ENCODE results near the gene DEXI.

Gene DEXI

DNA sequence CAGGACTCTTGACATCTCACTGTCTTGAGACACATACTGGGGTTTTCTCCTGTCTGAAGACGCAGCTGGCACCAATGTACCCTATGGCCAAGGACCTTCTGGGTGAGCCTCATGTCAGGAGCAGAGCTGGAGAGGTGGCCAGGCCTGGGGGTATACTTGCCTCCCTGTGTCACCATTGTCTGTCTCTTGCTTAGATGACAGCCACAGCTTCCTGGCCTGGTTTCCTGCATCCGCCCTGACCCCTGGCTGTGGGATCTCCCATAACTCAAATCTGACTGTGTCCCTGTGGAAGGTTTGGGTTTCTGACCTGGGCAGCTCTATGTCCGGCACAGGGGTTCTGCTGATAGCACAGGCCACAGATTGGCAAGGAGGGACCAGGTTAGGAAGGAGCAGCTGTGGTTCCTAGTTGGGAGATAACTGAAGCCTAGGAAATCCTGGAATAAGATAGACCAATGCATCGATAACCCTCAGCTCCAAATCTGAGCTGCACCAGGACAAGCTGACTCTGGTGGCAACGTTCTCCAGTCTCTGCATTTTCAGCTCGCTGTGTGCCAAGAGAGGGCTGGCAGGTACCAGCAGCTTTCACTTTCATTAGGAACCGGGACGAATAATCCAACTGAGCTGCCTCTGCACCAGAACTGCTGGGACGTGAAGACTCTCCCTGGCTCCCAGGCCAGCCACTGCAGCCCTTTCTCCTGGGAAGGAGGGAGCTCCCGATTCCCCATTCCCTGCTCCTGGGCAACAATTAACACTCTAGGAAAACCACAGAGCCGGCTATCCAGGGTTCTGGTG is 5.0 kb downstream of the DEXI start:
- peak overlapping the region; percentile 11 for H3K9ac ChIP-seq (ENCODE audit: low read depth in 1 of 2, low read length in 2 of 2)
- no peaks in the 10 kb centered on the region for H3K27me3 ChIP-seq (ENCODE audit: control insufficient read depth in 2 of 2, insufficient read depth in 2 of 2, low read length in 2 of 2)
- H3K36me3 ChIP-seq (ENCODE audit: control insufficient read depth in 2 of 2, insufficient read depth in 2 of 2, low read length in 2 of 2): peaks cover 5 to 9% of the 10 kb centered on the region in 2 donors
- peak overlapping the region in 1 of 2 donors; percentile 21 for H3K27ac ChIP-seq (ENCODE audit: low read depth in 2 of 2, low read length in 2 of 2)
- H3K4me3 ChIP-seq (ENCODE audit: low read length in 2 of 2): peak overlapping the region; percentile 33 to 34
- H3K9me3 ChIP-seq (ENCODE audit: control insufficient read depth in 2 of 2, low read length in 2 of 2): no peaks in the 10 kb centered on the region
- H3K4me1 ChIP-seq (ENCODE audit: control insufficient read depth in 2 of 2, insufficient read depth in 2 of 2, low read length in 2 of 2): peaks cover 55 to 62% of the 10 kb centered on the region in 2 donors

DNA sequence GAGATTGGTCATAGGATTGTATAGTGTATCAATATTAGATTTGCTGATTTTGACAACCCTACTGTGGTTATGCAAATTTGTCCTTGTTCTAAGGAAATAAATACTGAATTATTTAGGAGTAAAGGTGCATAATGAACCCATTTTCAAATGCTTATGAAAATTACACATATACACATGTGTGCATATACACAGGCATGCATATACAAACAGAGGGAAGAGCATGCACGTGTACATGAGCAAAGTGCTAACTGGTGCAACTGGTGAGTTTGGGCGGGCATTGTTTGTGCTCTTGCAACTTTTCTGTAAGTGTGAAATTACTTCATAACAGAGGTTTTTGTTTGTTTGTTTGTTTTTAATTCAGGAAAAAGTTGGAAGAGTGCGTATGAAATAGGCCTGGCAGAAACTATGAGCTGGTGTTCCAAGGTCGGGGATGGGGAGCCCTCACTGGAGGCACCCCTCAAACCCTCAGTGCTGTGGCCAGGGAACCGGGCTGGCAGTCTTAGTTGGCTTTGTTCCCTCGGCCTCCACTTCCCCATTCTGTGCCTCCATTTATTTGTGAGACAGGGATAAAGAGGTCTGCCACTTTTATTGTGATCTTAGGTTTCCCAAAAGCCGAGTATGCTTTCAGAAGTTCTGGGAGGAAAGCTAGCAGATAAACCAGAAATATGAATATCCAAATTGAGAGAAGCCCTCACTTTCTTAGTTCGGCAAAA is 5.8 kb downstream of the DEXI start:
- Histone ChIP-seq H3K4me1 (ENCODE audit: control insufficient read depth in 2 of 2, insufficient read depth in 2 of 2, low read length in 2 of 2) (peaks cover 55 to 60% of the 10 kb centered on the region in 2 donors), H3K27me3 (ENCODE audit: control insufficient read depth in 2 of 2, insufficient read depth in 2 of 2, low read length in 2 of 2) (no peaks in the 10 kb centered on the region), H3K27ac (ENCODE audit: low read depth in 2 of 2, low read length in 2 of 2) (no peak overlapping the region), H3K9ac (ENCODE audit: low read depth in 1 of 2, low read length in 2 of 2) (no peak overlapping the region), H3K36me3 (ENCODE audit: control insufficient read depth in 2 of 2, insufficient read depth in 2 of 2, low read length in 2 of 2) (peaks cover 5 to 11% of the 10 kb centered on the region in 2 donors), H3K4me3 (ENCODE audit: low read length in 2 of 2) (no peak overlapping the region), H3K9me3 (ENCODE audit: control insufficient read depth in 2 of 2, low read length in 2 of 2) (no peaks in the 10 kb centered on the region)

DNA sequence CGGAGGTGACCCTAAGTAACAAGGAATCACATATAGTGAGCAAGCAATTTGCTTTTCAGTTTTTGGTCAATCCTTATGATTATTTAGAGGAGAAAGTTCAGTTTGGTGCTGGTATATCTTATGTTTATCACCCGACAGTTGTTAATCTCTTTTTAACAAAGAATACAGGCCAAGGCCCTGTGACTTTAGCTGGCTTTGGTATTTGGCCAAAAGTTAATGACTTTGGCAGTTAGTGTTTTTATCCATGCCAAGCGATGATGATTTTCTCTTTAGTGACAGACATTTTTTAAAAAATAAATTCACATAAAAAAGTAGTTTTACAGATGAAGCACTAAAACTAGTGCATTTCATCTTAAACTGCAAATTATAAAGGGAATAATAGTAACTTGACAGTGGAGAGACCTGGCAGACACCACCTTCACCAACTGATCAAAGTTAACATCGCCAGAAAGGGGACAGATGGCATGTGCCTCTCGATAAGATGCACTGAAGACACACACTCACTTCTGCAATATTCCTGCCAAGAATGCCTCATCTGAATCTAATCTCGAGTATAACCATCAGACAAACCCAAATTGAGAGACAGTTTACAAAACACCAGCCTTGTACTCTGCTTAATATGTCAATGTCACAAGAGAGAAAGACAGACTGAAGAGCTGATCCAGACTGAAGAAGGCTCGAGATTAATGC is 6.9 kb downstream of the DEXI start:
- H3K27me3 ChIP-seq (ENCODE audit: control insufficient read depth in 2 of 2, insufficient read depth in 2 of 2, low read length in 2 of 2): no peaks in the 10 kb centered on the region
- no peak overlapping the region for H3K9ac ChIP-seq (ENCODE audit: low read depth in 1 of 2, low read length in 2 of 2)
- H3K4me3 ChIP-seq (ENCODE audit: low read length in 2 of 2): no peak overlapping the region
- peaks cover 45 to 49% of the 10 kb centered on the region in 2 donors for H3K4me1 ChIP-seq (ENCODE audit: control insufficient read depth in 2 of 2, insufficient read depth in 2 of 2, low read length in 2 of 2)
- H3K27ac ChIP-seq (ENCODE audit: low read depth in 2 of 2, low read length in 2 of 2): no peak overlapping the region
- no peaks in the 10 kb centered on the region for H3K9me3 ChIP-seq (ENCODE audit: control insufficient read depth in 2 of 2, low read length in 2 of 2)
- peaks cover 6 to 18% of the 10 kb centered on the region in 2 donors for H3K36me3 ChIP-seq (ENCODE audit: control insufficient read depth in 2 of 2, insufficient read depth in 2 of 2, low read length in 2 of 2)

DNA sequence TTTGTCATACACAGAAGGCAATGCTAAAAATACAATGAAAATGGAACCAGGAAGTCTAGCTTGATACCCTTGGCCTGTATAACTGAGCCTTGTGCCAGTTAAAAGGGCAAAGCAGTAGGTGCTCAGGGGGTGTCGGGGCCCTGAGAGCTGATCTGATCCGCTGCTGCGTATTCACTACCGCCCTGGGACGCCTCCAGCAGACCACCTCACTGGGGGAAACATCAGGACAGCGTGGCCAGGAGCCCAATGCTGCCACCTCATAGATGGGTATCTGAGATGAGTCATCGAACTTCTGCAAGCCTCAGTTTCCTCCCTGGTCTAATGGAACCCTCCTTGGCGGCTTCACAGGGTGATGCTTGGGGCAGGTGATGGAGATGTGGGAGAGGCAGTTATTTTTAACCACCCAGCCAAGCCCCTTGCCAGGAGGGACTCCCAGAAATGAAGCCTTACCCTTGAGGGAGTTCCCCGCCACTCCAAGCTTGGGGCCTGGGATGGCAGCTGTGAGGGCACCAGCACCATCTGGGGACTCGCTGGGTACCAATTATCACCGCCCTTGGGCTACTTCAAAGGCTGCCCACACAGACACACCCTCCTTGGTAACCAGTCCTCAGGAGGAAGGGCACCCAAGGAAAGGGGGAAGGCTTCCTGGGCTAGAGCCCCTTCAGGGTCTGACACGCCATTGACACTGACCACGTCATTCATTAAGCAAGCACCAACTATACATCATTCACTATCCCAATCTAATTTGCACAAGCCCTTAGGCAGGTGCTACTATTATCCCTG is 7.8 kb downstream of the DEXI start:
- no peaks in the 10 kb centered on the region for H3K27me3 ChIP-seq (ENCODE audit: control insufficient read depth in 2 of 2, insufficient read depth in 2 of 2, low read length in 2 of 2)
- H3K4me3 ChIP-seq (ENCODE audit: low read length in 2 of 2): no peak overlapping the region
- no peaks in the 10 kb centered on the region for H3K9me3 ChIP-seq (ENCODE audit: control insufficient read depth in 2 of 2, low read length in 2 of 2)
- H3K9ac ChIP-seq (ENCODE audit: low read depth in 1 of 2, low read length in 2 of 2): no peak overlapping the region
- peaks cover 6 to 18% of the 10 kb centered on the region in 2 donors for H3K36me3 ChIP-seq (ENCODE audit: control insufficient read depth in 2 of 2, insufficient read depth in 2 of 2, low read length in 2 of 2)
- peaks cover 36 to 41% of the 10 kb centered on the region in 2 donors for H3K4me1 ChIP-seq (ENCODE audit: control insufficient read depth in 2 of 2, insufficient read depth in 2 of 2, low read length in 2 of 2)
- H3K27ac ChIP-seq (ENCODE audit: low read depth in 2 of 2, low read length in 2 of 2): no peak overlapping the region

DNA sequence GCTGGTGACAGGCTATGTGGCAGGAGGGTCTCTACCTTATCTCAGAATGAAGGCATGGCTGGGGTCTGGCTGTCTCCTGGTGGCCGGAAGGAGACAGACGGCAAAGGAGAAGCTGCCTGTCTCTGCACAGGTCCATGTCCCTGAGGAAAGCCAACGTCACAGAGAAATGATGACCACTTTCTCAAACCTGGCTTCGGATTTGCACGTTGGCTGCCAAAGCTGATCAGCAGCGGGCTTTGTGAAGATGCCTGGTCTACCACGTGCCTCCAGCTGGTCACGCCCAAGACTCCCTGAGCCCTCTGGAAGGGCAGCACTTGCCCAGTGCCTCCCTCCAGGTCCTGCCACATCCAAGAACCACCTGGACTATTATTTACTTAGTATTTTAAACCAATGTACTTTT is 8.4 kb downstream of the DEXI start:
- H3K4me3 ChIP-seq (ENCODE audit: low read length in 2 of 2): no peak overlapping the region
- H3K4me1 ChIP-seq (ENCODE audit: control insufficient read depth in 2 of 2, insufficient read depth in 2 of 2, low read length in 2 of 2): peaks cover 30 to 34% of the 10 kb centered on the region in 2 donors
- H3K36me3 ChIP-seq (ENCODE audit: control insufficient read depth in 2 of 2, insufficient read depth in 2 of 2, low read length in 2 of 2): peaks cover 9 to 21% of the 10 kb centered on the region in 2 donors
- H3K27ac ChIP-seq (ENCODE audit: low read depth in 2 of 2, low read length in 2 of 2): no peak overlapping the region
- no peaks in the 10 kb centered on the region for H3K27me3 ChIP-seq (ENCODE audit: control insufficient read depth in 2 of 2, insufficient read depth in 2 of 2, low read length in 2 of 2)
- H3K9me3 ChIP-seq (ENCODE audit: control insufficient read depth in 2 of 2, low read length in 2 of 2): no peaks in the 10 kb centered on the region
- H3K9ac ChIP-seq (ENCODE audit: low read depth in 1 of 2, low read length in 2 of 2): no peak overlapping the region

DNA sequence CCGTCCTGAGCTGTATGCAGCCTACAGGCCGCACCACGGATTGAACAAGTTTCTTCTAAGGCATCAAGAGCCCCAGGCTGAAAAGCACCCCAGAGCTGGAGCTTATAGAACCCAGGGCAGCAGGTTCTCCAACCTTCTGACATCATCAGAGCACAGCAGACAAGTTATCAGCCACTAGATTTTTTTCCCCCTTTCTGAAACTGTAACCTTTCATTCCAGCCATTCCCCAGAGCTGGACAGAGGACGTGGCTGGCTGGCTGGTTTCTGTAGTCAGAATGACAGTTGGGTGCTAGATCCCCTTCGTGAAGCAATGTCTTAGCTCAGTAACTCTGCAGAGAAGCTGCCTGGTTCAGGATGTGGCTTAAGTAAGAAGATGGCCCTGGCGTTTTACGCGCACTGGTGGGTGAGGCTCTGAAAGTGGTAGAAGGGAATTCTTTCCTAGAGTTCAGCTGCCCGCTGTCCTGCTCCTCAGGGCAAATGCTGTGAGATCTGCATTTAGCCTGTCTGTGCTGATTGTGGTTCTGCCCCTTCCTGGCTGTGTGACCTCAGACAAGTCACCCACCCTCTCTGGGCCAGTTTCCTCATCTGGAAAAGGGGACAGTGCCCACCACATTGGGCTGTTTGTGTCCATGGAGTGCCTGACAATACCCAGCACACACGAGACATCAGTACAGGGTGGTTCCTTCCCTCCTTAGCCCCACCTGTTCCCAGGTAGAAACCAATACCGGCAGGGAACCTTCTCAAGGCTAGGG is 9.1 kb downstream of the DEXI start:
- no peaks in the 10 kb centered on the region for H3K27me3 ChIP-seq (ENCODE audit: control insufficient read depth in 2 of 2, insufficient read depth in 2 of 2, low read length in 2 of 2)
- H3K27ac ChIP-seq (ENCODE audit: low read depth in 2 of 2, low read length in 2 of 2): no peak overlapping the region
- H3K4me3 ChIP-seq (ENCODE audit: low read length in 2 of 2): no peak overlapping the region
- peaks cover 11 to 22% of the 10 kb centered on the region in 2 donors for H3K36me3 ChIP-seq (ENCODE audit: control insufficient read depth in 2 of 2, insufficient read depth in 2 of 2, low read length in 2 of 2)
- no peaks in the 10 kb centered on the region for H3K9me3 ChIP-seq (ENCODE audit: control insufficient read depth in 2 of 2, low read length in 2 of 2)
- H3K4me1 ChIP-seq (ENCODE audit: control insufficient read depth in 2 of 2, insufficient read depth in 2 of 2, low read length in 2 of 2): peaks cover 22 to 27% of the 10 kb centered on the region in 2 donors
- no peak overlapping the region for H3K9ac ChIP-seq (ENCODE audit: low read depth in 1 of 2, low read length in 2 of 2)

DNA sequence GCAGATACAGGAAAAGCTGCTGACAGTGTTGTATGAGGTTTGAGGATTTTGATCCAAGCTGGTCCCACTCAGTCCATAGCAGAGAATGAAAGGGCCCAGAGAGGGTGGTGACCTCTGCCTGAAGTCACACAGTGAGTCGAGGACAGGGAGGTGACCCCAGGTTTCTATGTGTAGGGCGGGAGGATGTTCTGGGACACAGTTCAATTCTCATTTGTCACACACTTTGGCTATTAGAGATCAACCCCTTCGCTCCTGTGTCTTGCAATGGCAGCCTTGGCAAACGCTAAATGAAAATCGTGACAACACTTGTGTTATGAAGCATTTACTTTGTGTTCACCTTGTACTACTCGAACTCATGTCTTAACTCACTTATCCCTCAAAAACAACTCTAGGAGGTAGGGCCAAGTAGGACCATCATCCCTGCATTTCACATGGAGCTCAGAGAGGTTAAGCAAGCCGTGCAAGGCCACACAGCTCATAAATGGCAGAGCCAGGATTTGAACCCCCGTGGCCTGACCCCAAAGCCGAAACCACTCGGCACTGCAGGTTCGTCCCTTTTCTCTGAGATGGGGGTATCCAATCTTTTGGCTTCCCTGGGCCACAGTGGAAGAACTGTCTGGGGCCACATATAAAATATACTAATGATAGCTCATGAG is 10.2 kb downstream of the DEXI start:
- H3K36me3 ChIP-seq (ENCODE audit: control insufficient read depth in 2 of 2, insufficient read depth in 2 of 2, low read length in 2 of 2): peaks cover 17 to 32% of the 10 kb centered on the region in 2 donors
- no peaks in the 10 kb centered on the region for H3K9me3 ChIP-seq (ENCODE audit: control insufficient read depth in 2 of 2, low read length in 2 of 2)
- no peak overlapping the region for H3K9ac ChIP-seq (ENCODE audit: low read depth in 1 of 2, low read length in 2 of 2)
- H3K27me3 ChIP-seq (ENCODE audit: control insufficient read depth in 2 of 2, insufficient read depth in 2 of 2, low read length in 2 of 2): no peaks in the 10 kb centered on the region
- H3K27ac ChIP-seq (ENCODE audit: low read depth in 2 of 2, low read length in 2 of 2): no peak overlapping the region
- H3K4me3 ChIP-seq (ENCODE audit: low read length in 2 of 2): no peak overlapping the region
- peaks cover 12 to 17% of the 10 kb centered on the region in 2 donors for H3K4me1 ChIP-seq (ENCODE audit: control insufficient read depth in 2 of 2, insufficient read depth in 2 of 2, low read length in 2 of 2)

DNA sequence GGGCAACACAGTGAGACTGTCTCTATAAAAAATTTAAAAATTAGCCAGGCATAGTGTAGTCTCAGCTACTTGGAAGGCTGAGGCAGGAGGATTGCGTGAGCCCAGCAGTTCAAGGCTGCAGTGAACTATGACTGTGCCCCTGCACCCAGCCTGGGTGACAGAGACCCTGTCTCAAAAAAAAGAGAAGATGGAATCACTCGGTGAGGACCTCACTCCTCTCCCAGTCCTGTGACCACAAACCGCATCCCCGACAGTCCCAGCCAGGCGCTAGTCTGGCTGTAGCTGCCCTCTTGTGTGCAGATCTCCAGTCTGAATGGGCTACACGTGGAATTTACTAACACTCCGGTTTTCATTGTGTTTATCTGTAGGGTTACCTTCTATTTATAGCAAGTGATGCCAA is 11.1 kb downstream of the DEXI start:
- Histone ChIP-seq H3K36me3 (ENCODE audit: control insufficient read depth in 2 of 2, insufficient read depth in 2 of 2, low read length in 2 of 2) (peaks cover 22 to 39% of the 10 kb centered on the region in 2 donors), H3K4me1 (ENCODE audit: control insufficient read depth in 2 of 2, insufficient read depth in 2 of 2, low read length in 2 of 2) (peaks cover 5 to 13% of the 10 kb centered on the region in 2 donors), H3K27ac (ENCODE audit: low read depth in 2 of 2, low read length in 2 of 2) (no peak overlapping the region)

DNA sequence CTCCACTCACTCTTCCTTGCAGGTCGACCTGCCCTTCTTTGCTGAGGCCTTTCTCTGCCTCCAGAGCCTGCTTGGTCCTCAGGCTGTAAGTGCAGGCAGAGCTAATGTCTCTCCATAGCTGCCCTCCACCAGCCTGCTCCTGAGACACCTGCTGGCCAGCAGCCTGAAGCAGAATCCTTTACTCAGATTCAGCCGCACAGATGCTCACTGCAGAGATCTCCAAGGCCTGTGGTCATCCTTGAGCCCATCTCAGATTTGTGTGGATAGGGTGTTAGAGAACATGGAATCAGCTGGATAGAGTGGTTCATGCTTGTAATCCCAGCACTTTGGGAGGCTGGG is 11.5 kb downstream of the DEXI start:
- H3K9me3 ChIP-seq (ENCODE audit: control insufficient read depth in 2 of 2, low read length in 2 of 2): no peaks in the 10 kb centered on the region
- no peaks in the 10 kb centered on the region for H3K27me3 ChIP-seq (ENCODE audit: control insufficient read depth in 2 of 2, insufficient read depth in 2 of 2, low read length in 2 of 2)
- peaks cover 5 to 12% of the 10 kb centered on the region in 2 donors for H3K4me1 ChIP-seq (ENCODE audit: control insufficient read depth in 2 of 2, insufficient read depth in 2 of 2, low read length in 2 of 2)
- no peak overlapping the region for H3K27ac ChIP-seq (ENCODE audit: low read depth in 2 of 2, low read length in 2 of 2)
- H3K36me3 ChIP-seq (ENCODE audit: control insufficient read depth in 2 of 2, insufficient read depth in 2 of 2, low read length in 2 of 2): peaks cover 25 to 43% of the 10 kb centered on the region in 2 donors
- H3K9ac ChIP-seq (ENCODE audit: low read depth in 1 of 2, low read length in 2 of 2): no peak overlapping the region
- no peak overlapping the region for H3K4me3 ChIP-seq (ENCODE audit: low read length in 2 of 2)

More for the DNA sequence above, 11.1 kb downstream of the DEXI start:
- Histone ChIP-seq H3K27me3 (ENCODE audit: control insufficient read depth in 2 of 2, insufficient read depth in 2 of 2, low read length in 2 of 2) (no peaks in the 10 kb centered on the region), H3K9ac (ENCODE audit: low read depth in 1 of 2, low read length in 2 of 2) (no peak overlapping the region), H3K9me3 (ENCODE audit: control insufficient read depth in 2 of 2, low read length in 2 of 2) (no peaks in the 10 kb centered on the region), H3K4me3 (ENCODE audit: low read length in 2 of 2) (no peak overlapping the region)

All from mucosa of rectum (tissue), 2 donors.